Right ventricle myocardium superior (tissue), 1 donor: ENCODE data around the gene PCK1. TPM values are rescaled to one million over a fixed set of nuclear protein-coding genes. Genes with fewer than 3 reads are reported as not detected.

Experiments used
- ATAC-seq: fragments of 200-7000 bp; cut with Tn5 transposase; one replicate; pipeline ENCODE4 v1.9.1; 2020; ENCODE audit warnings: mild to moderate bottlenecking; ENCODE audit not compliant: poor library complexity
- DNase-seq: peaks from one replicate; pipeline ENCODE4 v3.0.0-alpha.2; 2020
- intact Hi-C: fragments of 100-400 bp; cut with DNase I; formaldehyde crosslinking; loops from one replicate; pipeline ENCODE4 v1.11.2; 2022
- total RNA-seq: library from RNA; stranded (reverse); fragmentation: NEBNext Ultra II Directional; extraction: Animal tissue kit (Norgen Biotek cat#: 25700); gene quantifications from one replicate; pipeline ENCODE4 v1.2.1, GENCODE V29; 2021
- donor health status: DM: no; HTN: yes; CAD: no; lungs with severe emphysema.

The PCK1 gene
- total RNA-seq, 1 donor from 2014 or later: 2.3 TPM

DNA sequence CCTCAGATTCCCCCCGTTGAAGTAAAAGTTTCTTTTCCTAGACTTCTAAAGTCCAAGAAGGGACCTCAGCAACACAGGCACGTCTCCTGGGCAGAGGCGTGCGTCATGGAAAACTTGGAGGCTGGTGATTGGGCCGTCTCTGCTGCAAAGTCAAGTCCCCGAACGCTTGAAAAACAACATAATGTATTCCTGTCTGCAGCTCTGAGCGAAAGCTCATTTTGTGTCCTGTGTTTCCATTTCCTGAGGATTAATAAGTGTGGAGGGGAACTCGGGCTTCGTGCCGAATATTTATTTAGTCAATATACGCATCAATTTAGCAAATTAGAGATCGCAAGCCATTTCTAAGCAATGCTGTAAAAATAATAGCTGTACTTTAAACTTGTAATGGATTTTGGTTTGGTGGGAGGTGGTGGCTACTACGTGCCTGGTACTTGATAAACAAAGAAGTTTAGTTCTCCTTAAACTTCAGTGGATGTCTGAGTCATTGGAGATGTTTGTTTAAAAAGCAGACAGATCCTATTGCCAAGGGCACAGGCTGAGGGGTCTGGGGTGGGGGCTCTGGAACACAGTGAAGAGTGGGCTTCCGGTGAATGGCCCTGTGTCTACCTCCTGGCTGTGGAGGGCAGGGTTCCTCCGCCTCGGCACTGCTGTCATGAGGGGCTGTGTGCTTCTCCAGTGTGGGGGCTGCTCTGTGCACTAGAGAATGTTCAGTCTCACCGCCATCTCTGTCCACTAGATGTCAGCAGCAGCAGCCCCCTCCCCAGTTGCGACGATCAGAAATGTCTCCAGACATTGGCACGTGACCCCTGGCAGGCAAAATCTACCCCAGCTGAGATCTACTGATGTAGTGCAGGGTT is 21.8 kb downstream of the PCK1 start:
- peak; percentile 66 for DNase-seq
- intact Hi-C loops: no loop called here
- peak; percentile 67 for ATAC-seq

DNA sequence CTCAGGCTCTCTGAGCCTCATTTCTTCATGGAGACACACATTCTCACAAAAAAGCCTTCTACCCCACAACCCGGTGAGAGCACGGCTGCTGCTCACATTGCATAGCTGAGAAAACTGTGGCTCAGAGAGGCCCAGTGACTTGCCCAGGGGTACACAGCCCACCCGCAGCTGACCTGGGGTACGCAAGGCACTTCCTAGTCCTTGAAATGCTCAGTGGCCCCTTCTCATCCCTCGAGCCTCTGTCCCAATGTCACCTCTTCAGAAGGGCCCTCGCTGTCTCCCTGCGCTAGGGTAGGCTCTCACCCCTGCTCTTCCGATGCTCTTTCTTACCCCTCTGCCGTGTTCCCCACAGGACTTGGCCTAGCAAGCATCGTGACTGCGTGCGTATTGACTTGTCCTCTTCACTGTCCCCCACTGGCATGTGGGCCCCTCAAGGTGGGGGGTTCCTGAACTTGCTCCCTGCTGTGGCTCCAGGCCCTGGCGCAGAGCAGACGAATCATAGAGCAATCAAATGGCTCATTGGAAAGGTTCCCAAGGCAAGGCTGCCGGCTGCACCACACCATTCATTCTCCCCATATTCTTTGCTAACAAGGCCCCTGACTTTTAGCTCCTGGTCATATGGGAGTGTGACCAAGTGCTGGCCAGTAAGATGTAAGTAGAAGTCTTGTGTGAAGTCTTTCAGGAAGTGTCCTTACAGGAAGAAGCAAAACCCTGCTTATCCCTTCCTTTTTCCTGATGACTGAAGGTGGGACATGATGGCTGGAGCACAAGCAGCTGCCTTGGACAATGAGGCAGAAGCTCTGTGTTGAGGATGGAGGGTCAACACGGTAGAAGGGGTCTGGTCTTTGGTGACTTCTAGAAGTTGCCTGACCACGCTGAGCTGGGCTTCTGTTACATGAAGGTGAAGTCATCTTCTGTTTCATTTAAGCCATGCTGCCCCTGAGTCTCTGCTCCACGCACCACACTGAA is 22.7 kb downstream of the PCK1 start:
- no peak for DNase-seq
- ATAC-seq: no peak
- intact Hi-C loops: no loop called here

DNA sequence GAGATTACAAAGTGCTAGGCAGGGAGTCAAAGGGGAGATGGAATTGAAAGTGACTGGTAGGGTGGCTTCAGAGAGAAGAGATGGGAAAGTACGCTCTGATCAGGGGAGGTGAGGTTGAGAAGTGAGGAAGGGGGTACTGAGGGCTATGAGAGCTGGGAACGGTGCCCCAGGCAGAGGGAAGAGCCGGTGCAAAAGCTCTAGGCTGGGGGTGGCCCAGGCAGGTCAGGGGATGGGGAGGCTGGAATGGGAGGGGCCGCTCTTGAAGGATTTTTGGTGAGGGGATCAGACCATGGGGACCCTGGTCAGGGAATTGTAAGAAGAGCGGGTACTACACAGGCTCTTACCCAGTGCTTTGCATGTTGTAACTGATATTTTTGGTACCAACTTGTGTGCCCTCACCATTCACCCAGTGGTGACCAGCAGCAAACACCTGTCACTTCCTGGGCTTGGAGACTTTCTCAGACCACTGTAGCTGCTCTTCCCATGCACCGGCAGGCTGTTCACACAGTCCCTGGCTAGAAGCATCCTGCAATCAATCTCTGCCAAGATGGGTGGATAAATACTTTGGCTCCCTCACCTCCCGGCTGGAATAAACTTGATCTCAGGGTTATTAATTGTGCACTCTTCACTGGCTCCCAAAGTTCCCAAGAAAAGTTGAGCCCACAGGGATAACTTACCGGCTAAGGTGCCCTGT is 24.0 kb downstream of the PCK1 start:
- DNase-seq (no peak), ATAC-seq (no peak)
- intact Hi-C loops: no loop called here

DNA sequence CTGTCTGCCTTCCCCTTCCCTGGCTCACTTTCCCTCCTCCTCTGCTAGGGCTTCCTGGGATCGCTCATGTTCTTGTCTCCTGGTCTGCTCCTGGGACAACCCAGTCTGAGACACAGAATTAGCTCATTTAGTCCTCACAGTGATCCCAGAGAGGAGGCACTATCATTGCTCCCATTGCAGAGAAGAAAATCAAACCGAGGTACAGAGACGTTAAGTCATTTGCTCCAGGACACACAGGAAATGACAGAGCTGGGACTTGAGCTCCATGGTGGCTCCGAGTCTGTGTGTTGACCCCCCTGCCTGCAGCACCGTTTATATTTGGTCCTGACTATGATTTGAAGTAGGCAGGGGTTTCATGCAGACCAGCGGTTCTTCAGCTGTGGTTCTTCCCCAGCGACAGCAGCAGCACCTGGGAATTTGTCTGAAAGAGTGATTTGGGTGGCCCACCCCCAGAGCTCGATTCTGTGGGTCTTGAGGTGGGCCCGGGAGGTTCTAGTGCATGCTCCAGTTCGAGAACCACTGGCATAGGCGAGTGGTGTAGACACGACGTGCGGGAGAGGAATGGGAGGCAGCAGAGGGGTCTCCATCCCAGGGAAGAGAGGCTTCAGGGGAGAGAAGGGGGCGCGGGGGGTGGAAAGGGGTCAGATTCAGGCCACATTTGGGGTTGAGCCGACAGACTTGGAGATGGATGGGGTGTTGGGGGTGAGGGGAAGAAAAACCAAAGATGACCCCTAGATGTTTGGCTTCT is 24.7 kb downstream of the PCK1 start:
- ATAC-seq (no peak), DNase-seq (no peak)
- intact Hi-C loops: no loop called here

DNA sequence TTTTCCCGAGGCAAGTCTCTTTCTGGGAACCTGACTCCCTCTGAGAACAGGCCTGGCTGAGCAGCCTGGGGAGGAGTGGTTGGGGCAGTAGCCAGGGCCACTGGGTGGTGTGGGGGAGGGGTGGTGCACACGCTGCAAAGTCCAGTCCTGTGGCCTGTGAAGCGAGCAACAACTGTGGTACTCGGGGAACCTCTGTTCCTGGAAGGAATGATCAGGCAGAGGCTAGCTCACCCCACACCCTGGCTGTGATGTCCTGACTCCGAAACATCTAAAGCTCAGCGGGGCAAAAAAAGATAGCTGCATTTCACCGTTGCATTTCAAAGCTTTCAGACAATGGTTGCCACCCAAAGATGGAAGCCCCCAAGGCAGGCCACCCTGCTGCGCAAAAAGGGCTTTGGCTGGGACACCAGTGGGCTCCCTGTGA is 25.5 kb downstream of the PCK1 start:
- intact Hi-C loops: no loop called here
- DNase-seq: no peak
- no peak for ATAC-seq

DNA sequence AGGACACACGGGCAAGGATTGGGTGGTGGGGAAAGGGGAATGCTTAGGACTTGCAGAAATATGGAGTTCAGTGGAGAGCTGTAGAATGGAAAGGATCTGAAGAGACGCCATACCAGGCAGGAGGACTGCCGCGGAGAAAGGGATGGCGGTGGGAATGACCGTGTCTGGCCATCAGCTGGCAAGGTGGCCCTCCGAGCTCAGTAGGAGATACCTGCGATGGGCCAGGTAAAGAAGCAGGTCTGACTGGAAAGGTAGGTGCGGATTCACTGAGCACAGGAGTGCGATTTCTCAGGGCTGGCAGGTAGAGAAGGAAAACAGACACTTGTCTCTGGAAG is 26.0 kb downstream of the PCK1 start:
- intact Hi-C loops: no loop called here
- ATAC-seq (no peak), DNase-seq (no peak)

DNA sequence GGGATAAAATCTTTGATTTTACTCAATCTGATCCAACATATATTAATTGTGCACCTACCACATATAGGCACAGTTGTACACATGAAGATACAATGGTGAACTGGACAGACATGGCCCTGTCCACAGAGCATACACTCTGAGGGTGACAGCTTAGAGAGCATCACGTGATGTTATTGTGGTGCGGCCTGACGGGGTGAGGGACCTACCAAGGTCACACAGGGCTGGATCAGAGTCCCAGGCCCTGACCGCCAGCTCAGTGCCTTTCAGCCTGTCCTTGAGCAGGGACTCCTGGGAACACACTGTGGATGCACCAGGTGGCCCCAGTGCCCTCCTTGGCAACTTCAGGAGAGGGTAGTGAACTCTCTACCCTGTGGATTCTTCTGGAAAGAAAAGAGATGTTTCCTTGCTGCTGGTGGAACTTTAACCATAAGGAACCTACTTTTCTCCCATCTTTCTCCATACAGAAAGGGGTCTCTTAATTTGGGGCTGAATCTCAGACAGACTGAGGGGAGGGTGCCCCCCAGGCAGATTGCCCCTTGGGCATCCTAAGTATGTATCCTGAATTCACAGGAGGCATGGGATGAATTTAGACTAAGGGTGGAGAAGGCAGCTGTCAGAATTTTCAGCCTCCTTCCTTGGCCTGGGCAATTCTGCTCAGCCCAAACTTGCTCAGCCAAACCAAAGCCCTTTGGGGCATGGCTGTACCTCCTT is 26.5 kb downstream of the PCK1 start:
- ATAC-seq (no peak), DNase-seq (no peak)
- intact Hi-C loops: no loop called here

DNA sequence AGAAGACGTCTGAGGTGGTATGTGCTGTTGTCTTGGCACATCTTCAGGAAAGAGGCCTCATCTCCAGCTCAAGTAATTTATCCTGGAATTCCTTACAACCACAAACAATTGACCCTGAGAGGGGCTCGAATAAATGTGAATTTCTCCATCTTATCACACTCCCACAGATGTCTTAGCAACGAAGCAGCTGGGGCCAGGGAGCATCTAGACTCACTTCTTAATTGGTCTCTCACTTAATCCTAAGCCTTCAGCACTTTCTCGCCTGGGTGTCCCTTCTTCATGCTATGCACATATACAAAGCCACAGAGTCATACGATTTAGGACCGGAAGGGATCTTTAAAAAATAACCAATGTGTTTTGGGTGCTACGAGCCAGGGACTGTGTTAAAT is 27.1 kb downstream of the PCK1 start:
- no peak for DNase-seq
- ATAC-seq: no peak
- intact Hi-C loops: no loop called here

DNA sequence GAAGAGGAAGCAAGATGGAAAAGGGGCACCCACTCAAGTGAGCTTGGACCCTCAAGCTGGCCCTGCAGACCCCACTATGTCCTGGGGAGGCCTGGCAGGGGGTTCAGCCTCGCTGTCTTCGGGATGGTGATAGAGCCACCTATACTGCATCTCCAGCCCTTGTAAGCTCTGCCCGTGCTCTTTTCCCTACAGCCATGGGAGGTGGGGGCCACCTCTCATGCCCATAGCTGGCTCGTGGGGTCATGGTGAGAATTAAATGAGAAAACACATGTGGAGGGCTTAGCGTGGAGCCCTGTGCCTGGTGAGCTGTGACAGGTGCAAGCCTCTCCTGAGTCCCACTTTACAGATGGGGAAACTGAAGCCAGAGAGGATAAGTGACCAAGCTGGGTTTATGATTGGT is 27.7 kb downstream of the PCK1 start:
- ATAC-seq: no peak
- intact Hi-C loops: no loop called here
- DNase-seq: no peak

DNA sequence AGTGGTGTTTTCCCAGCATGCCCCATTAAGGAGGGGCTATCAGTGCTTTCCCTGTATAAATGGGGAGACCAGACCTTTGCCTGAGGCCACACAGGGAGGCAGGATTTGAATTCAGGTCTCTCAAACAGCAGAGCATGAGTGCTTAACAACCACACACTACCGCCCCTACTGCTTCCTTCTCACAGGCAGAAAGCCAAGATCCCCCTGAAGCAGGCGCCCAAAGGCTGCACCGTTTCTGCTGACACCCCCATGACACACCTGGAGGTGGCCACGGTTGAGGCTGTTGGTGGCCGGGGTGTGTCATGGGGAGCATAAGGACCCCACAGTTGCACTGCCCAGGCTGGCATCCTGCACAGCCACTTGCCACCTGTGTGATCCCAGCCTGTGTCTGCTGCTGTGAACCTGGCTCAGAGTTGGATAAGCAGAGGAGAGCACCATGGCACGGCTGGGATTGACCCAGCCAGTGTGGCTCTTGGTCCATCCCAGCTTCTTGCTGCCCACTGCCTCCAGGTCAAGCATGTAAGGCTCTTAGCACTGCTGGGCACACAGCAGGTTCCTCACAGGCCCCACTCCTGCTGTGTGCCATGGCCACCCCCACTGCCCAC is 28.3 kb downstream of the PCK1 start:
- no peak for ATAC-seq

DNA sequence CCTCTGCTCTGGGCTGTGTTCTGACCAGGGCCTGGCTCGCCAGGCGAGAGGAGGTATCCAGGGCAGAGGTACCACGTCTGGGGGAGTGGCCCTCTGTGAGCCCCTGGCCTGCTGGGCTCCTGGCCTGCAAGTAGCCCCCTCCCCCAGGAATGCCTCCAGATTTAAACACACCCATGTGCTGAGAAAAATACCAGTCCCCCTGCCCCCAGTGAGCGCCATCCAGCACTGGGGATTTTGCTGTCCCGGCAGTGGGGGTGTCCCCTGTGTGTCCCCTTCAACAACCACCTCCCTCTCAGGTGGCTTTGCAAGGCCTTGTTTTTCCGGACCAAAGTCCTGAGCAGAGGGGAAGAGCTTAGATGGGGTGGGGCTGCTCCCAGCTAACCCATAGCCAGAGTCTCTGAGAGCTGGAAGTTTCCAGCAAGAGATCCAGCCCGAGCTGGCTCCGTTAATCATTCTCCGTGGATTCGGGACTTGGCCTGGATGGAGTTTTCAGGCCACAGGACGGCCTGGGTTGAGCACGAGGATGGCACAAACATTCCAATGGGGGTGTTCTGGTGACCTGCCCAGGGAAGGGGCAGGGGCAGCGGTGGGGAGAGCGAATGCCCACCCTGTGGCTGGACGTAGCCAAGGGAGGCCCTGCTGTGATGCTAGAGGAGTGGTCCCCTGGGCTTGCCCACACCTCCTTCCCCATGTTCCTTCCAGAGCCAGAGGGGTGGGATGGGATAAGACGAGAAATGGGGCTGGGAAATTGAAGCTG is 29.0 kb downstream of the PCK1 start:
- DNase-seq (no peak), ATAC-seq (no peak)
- intact Hi-C loops: loop anchor here (5.0 kb wide), 1 partner anchor 213 kb away; no protein-coding TSS in a partner anchor

More for the DNA sequence above, 28.3 kb downstream of the PCK1 start:
- DNase-seq: no peak
- intact Hi-C loops: no loop called here

DNA sequence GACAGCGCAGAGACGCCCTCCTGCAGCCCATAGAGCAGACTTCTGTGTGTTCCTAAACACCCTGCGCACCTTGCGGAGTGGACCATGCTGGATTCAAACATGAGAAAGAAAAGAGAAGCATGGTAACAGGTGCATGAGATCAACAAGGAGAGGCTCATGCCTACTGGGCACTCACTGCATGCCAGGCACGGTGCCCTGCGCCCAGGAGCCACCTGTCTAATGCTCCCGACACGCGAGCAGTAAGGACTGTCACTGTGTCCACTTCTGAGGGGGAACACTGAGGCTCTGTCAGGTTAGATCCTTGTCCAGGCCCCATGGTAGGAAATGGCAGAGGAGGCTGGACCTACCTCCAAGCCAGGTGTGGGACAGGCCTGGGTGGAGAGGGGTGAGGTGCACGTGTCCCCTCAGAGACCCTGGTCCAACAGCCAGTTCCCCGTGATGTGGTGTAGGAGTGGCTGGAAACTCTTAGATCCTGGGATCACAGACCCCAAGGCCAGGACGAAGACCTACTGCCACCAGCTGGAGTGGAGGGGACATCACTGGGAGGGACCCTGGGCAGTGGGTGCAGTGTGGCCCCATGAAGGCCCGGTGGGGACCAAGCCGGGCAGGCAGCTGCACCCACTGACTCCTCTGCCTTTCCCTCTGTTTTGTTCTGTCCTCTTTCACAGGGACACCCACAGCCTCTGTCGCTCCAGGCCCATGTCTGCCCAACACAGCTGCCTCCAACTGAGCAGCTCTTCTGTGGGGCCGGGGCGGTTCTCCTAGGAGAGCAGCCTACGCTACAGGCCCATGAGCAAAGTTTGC is 29.8 kb downstream of the PCK1 start:
- no peak for DNase-seq
- intact Hi-C loops: loop anchor here (5.0 kb wide), 1 partner anchor 213 kb away; no protein-coding TSS in a partner anchor
- ATAC-seq: no peak

DNA sequence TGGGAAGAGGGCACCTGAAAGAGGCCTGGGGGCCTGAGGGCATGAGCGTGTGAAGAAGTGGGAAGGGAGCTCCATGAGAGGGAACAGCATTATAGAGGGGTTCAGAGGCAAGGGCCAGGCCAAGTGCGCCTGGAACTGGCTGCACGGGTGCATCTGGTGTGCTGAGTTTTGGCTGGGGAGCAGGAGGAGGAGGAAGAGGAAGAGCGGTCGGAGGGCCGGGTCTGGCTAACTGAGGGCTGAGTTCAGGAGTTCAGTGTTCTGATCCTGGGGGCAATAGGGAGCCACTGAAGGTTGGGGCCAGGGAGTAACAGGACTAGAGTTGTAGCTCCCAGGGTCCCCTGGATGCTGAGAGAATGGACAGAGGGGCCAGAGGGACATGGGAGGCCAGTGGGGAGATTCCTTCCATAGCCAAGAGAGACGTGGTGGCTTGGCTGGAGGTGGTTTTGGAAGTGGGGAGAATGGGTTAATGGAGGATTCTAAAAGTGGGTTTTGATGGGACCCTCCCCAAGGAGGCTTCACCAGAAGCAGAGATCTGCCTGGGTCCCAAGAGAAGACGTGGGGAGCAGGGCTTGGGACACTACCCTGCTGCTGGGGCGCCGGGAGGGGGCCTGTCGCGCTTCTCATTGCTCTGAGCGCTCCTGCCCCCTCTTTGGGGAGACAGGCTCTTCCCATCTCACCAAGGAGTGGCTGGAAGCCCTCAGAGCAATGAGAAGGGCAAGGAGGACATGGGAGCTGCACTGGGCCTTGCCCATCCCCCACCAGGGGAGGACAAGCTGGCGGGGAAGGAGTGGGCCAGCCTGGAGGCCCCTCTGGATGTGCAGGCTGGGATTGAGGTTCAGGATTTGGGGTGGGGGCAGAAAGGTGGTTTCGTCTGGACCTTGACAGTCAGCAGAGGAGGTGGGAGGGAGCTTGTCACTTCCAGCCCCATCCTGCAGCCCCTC is 30.6 kb downstream of the PCK1 start:
- DNase-seq: no peak
- intact Hi-C loops: loop anchor here (5.0 kb wide), 1 partner anchor 214 kb away; no protein-coding TSS in a partner anchor

DNA sequence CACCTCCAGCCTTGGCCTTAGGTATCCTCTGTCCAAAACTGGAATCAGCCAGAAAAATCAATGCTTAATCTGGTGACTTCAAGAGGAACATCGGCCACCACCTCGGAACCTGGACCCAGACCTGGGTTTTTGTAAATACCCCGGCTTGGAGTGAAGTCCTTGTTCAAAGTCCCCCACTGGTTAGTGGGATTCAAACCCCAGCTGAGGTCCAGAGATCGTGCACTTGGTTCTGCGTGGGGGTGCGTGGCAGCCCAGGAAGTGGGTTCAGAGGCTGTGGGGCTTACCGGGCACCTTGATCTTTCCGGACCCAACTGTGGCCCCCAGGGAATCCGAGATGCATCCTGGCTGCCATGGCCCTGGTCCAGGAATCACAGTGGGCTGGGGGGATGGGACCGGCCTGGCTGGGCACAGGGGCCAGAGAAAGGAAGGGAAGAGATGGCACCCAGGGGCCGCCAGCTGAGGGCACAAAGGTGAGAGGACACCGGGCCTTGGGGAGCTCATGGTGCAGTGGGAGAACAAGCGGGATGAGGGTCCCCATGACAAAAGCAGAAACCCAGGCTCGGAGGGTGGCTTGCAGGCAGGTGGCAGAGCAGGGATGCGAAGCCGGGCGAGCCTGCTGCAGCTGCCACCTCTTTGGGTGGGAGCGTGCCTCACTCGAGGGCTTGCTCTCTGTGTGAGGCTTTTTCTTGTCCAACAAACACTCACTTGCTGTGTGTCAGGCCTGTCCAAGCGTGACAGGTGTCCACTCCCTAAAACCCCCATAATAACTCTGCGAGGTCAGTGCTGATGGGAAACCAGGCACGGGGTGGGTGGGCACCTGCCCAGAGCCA is 31.6 kb downstream of the PCK1 start:
- ATAC-seq (no peak), DNase-seq (no peak)
- intact Hi-C loops: loop anchor here (5.0 kb wide), 1 partner anchor 215 kb away; no protein-coding TSS in a partner anchor

More for the DNA sequence above, 30.6 kb downstream of the PCK1 start:
- no peak for ATAC-seq
